K562 (cell line): ENCODE measurements around the gene CCDC88C. TPM values are rescaled to one million over a fixed set of nuclear protein-coding genes. Genes with fewer than 3 reads are reported as not detected.

Experiments
- ATAC-seq: fragments of 200-7000 bp; cut with Tn5 transposase; 3 replicates; pipeline ENCODE4 v1.9.1; 2020; ENCODE audit warnings: moderate library complexity
- BruUV-seq: library from RNA; stranded (reverse); fragments of 400-500 nt; replicated peaks from 2 replicates; lab custom pipeline; 2021; lab: Mats Ljungman, UMichigan
- CTCF ChIA-PET: fragments of 300-600 bp; formaldehyde crosslinking; extraction: SDS; loops from one replicate; lab custom pipeline; 2021; ENCODE audit warnings: low intra/inter-chr PET ratio; lab: Yijun Ruan, JAX
- POLR2A ChIA-PET: fragments of 300-600, 350-650 bp; sonication (Branson Sonifier 250); formaldehyde crosslinking; extraction: SDS; loops from one replicate; lab custom pipeline; 2021; ENCODE audit warnings: antibody characterized with exemption, inconsistent platforms; lab: Yijun Ruan, JAX
- DNase-seq, 4 experiments: peaks; one replicate each; pipeline versions ENCODE4 v3.0.0 to v3.0.0-alpha.2; 2011 to 2018; ENCODE audit warnings: low spot score in 3 of 4, mixed read lengths in 3 of 4; ENCODE audit errors: extremely low read depth in 1 of 4
- FAIRE-seq: peaks from 2 replicates; lab custom pipeline; 2011; peaks lifted over from hg19 to GRCh38; lab: Jason Lieb, UNC
- H2AFZ ChIP-seq: 2 replicates; pipeline ENCODE4 v1.6.0; 2011; ENCODE audit warnings: low read depth, low read length, control low read depth, inconsistent platforms
- H3K27ac ChIP-seq: fragments of 200-600 bp; 3 replicates; pipeline ENCODE4 v1.8.0; 2011; ENCODE audit warnings: low read depth, mild to moderate bottlenecking, control low read depth, inconsistent platforms, low read length, moderate library complexity, mixed read lengths; ENCODE audit errors: extremely low read depth
- H3K27me3 ChIP-seq, 2 experiments: fragments of 300-600 bp in 1 of 2; 2 replicates in 1 of 2; 3 replicates in 1 of 2; pipeline versions ENCODE4 v1.6.0 to v1.8.0; 2011; ENCODE audit warnings: inconsistent platforms in 2 of 2, low read length in 2 of 2, mild to moderate bottlenecking in 1 of 2, mixed read lengths in 1 of 2, moderate library complexity in 1 of 2; ENCODE audit not compliant: control insufficient read depth in 2 of 2, insufficient read depth in 2 of 2
- H3K36me3 ChIP-seq: fragments of 300-600 bp; 3 replicates; pipeline ENCODE4 v1.8.0; 2011; ENCODE audit warnings: mild to moderate bottlenecking, low read length, inconsistent platforms; ENCODE audit not compliant: control insufficient read depth, insufficient read depth
- H3K4me1 ChIP-seq, 2 experiments: fragments of 200-600 bp in 1 of 2; replicated peaks in 1 of 2; 2 replicates in 1 of 2; 3 replicates in 1 of 2; pipeline versions ENCODE4 v1.5.1 to v1.8.0; 2011; ENCODE audit warnings: inconsistent platforms in 2 of 2, low read length in 2 of 2, mild to moderate bottlenecking in 1 of 2, mixed read lengths in 1 of 2, moderate library complexity in 1 of 2; ENCODE audit not compliant: control insufficient read depth in 2 of 2, insufficient read depth in 2 of 2
- H3K4me2 ChIP-seq: 2 replicates; pipeline ENCODE4 v1.6.1; 2011; ENCODE audit warnings: low read length, control low read depth, inconsistent platforms, mixed read lengths; ENCODE audit not compliant: insufficient read depth
- H3K4me3 ChIP-seq: fragments of 200-600 bp; sonication (generic), shearing (Covaris generic); 2 replicates; pipeline ENCODE4 v1.5.1; 2016; ENCODE audit warnings: control low read depth, inconsistent platforms
- H3K79me2 ChIP-seq: fragments of 200-600 bp; 3 replicates; pipeline ENCODE4 v1.8.0; 2011; ENCODE audit warnings: low read length, inconsistent platforms; ENCODE audit not compliant: control insufficient read depth, insufficient read depth
- H3K9ac ChIP-seq, 2 experiments: 2 replicates each; pipeline versions ENCODE4 v1.6.0 to v1.6.1; 2011; ENCODE audit warnings: low read depth in 2 of 2, low read length in 2 of 2, control low read depth in 1 of 2, inconsistent platforms in 1 of 2, mild to moderate bottlenecking in 1 of 2, mixed read lengths in 1 of 2; ENCODE audit not compliant: insufficient read depth in 1 of 2
- H3K9me1 ChIP-seq: one replicate; pipeline ENCODE4 v1.6.0; 2011; ENCODE audit warnings: inconsistent platforms, mild to moderate bottlenecking, low read length, moderate library complexity; ENCODE audit not compliant: control insufficient read depth, insufficient read depth
- H3K9me3 ChIP-seq: replicated peaks from 2 replicates; pipeline ENCODE4 v1.5.1; 2011; ENCODE audit warnings: low read depth, low read length, inconsistent platforms; ENCODE audit not compliant: control insufficient read depth, insufficient read depth
- H4K20me1 ChIP-seq: replicated peaks from 2 replicates; pipeline ENCODE4 v1.6.1; 2011; ENCODE audit warnings: low read length, inconsistent platforms, mixed read lengths; ENCODE audit not compliant: control insufficient read depth, insufficient read depth
- GTF2A2 ChIP-seq: IDR thresholded peaks from 2 replicates; pipeline ENCODE4 v1.6.1; 2016; ENCODE audit warnings: mild to moderate bottlenecking, missing genetic modification characterization, missing compliant biosample characterization
- POLR2AphosphoS5 ChIP-seq: IDR thresholded peaks from 2 replicates; pipeline ENCODE4 v1.6.1; 2011; ENCODE audit warnings: mild to moderate bottlenecking, low read depth, low read length, moderate library complexity; ENCODE audit not compliant: control insufficient read depth, insufficient read depth
- RUNX1 ChIP-seq: sonication (generic); IDR thresholded peaks from 2 replicates; pipeline ENCODE4 v1.6.1; 2016; ENCODE audit warnings: antibody characterized with exemption, low read depth
- TAF1 ChIP-seq: IDR thresholded peaks from 2 replicates; pipeline ENCODE4 v1.6.1; 2011; ENCODE audit warnings: mild to moderate bottlenecking, low read length, moderate library complexity; ENCODE audit not compliant: insufficient read depth, control insufficient read depth, severe bottlenecking; ENCODE audit errors: extremely low read depth
- ZNF282 ChIP-seq: sonication (generic); formaldehyde crosslinking; IDR thresholded peaks from 2 replicates; pipeline ENCODE4 v1.8.1; 2023; ENCODE audit warnings: missing genetic modification reagents
- ZNF609 ChIP-seq: sonication (generic); formaldehyde crosslinking; IDR thresholded peaks from 2 replicates; pipeline ENCODE4 v1.8.1; 2023; ENCODE audit warnings: missing genetic modification reagents, mild to moderate bottlenecking, borderline replicate concordance
- WGBS: fragments of 100-300 bp; shearing (Covaris generic); methylation state at CpG from one replicate; pipeline ENCODE4 v1.1.6; 2016; ENCODE audit warnings: low coverage, mixed read lengths; ENCODE audit not compliant: insufficient coverage; ENCODE audit errors: missing lambda C conversion rate; 5-methylcytosine and 5-hydroxymethylcytosine counted together
- in situ Hi-C: fragments of 300-500 bp; cut with MboI; formaldehyde crosslinking; loops from 4 replicates; pipeline ENCODE4 v1.15.0; 2018; ENCODE audit warnings: inconsistent platforms, mixed read lengths
- intact Hi-C: fragments of 100-400 bp; cut with micrococcal nuclease; formaldehyde crosslinking; loops from 2 replicates; pipeline ENCODE4 v1.14.2; 2022
- polyA plus RNA-seq, 8 experiments: library from polyadenylated mRNA; depleted of rRNA in 4 of 8; stranded (reverse) in 5 of 8; unstranded in 3 of 8; fragments of >200 nt; fragmentation: Nextera tagmentation in 2 of 8; fragmentation: Illumina TruSeq in 1 of 8; extraction: Ambion mirVana in 2 of 8; extraction: Trizol in 1 of 8; gene quantifications; 2 replicates each; pipeline versions ENCODE4 v1.2.1 to v1.2.3, GENCODE V29; 2011 to 2014; ENCODE audit warnings: inconsistent platforms in 1 of 8, missing spikeins in 1 of 8
- total RNA-seq, 7 experiments: library from RNA; depleted of rRNA in 6 of 7; stranded (reverse); fragments of >200 nt in 6 of 7; fragmentation: Illumina TruSeq in 2 of 7; extraction: Trizol in 2 of 7; gene quantifications; 2 replicates each; pipeline versions ENCODE4 v1.2.1 to v1.2.3, GENCODE V29; 2011 to 2021; ENCODE audit warnings: low replicate concordance in 1 of 7

Gene CCDC88C
- total and polyA plus RNA-seq, 9 of the 15 experiments (the other 6 are each of a cell fraction or from before 2014, with no cell fraction given): 0.62 to 22.5 (median 10.7) TPM

GRCh38 chr14:91464615-91465205, 47.1 kb upstream of the CCDC88C start (continued):
- TF ChIP-seq TAF1 (no peak), RUNX1 (no peak), ZNF282 (CRISPR knock-in tag) (no peak), GTF2A2 (tag) (no peak)

DNA sequence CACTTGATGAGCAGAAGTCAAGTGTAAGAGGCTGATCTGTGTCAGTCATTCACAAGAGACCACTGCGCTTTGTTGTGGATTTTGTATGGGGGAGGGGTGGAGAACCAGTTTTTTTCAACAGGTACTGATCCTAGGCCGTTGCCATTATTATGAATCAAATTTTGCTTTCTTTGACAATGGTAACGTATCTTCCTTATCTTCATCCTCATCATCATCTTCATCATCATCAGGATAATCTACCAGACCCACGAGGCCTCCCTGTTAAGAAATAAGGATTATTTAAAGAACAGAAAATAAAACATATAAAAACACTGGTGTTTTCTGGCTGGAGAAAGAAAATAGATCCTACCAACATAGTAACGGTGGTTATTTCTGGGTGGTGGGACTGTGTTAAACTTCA, 41.0 kb upstream of the CCDC88C start:
- no peak overlapping the region for H2AFZ ChIP-seq
- H3K4me2 ChIP-seq: no peak overlapping the region
- H3K9me1 ChIP-seq: no peaks in the 10 kb centered on the region
- intact Hi-C loops: no loop called here
- H3K36me3 ChIP-seq: peaks cover 94% of the 10 kb centered on the region
- H4K20me1 ChIP-seq: no peaks in the 10 kb centered on the region
- ChIA-PET POLR2A (no interaction called here), CTCF (no interaction called here)
- no peaks in the 10 kb centered on the region; the same call in 2 of the 3 replicates for H3K79me2 ChIP-seq
- no peak overlapping the region for H3K4me3 ChIP-seq
- H3K9me3 ChIP-seq: no peaks in the 10 kb centered on the region
- no peak for TF ChIP-seq ZNF609 (CRISPR knock-in tag)
- 0 out of 2 replicates have a peak, but pooled peaks have one; percentile 3 for TF ChIP-seq POLR2AphosphoS5
- DNase-seq (no peak), ATAC-seq (no peak), FAIRE-seq (no peak)
- in situ Hi-C loops: no loop called here
- 88% methylated on average over 5 of the region's 5 CpGs for WGBS
- no peak overlapping the region for H3K27ac ChIP-seq
- BruUV-seq: no TSS peak
- H3K27me3 ChIP-seq: no peaks in the 10 kb centered on the region
- H3K4me1 ChIP-seq: no peaks in the 10 kb centered on the region; a peak in 1 of 5 replicates
- H3K9ac ChIP-seq: no peak overlapping the region
